ENCODE results near the gene JAML.

Gene JAML

DNA sequence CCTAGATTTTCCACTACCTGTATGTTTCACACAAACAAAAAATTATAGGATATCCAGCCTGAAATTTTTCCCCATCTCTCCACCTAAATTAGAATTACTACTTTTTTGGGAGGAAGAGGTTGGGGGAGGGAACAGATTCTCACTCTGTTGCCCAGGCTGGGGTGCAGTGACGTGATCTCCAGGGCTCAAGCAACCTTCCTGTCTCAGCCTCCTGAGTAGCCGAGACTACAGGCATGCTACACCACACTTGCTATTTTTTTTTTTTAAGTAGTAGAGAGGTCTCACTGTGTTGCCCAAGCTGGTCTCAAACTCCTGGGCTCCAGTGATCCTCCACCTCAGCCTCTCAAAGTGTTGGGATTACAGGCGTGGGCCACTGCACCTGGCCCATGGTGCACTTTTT lies 9.5 kb downstream of the JAML start:
- peak; percentile 38 for DNase-seq

GRCh38 chr11:118214210-118214914 lies 10.4 kb downstream of the JAML start:
- DNase-seq, result peak; percentile 100

DNA sequence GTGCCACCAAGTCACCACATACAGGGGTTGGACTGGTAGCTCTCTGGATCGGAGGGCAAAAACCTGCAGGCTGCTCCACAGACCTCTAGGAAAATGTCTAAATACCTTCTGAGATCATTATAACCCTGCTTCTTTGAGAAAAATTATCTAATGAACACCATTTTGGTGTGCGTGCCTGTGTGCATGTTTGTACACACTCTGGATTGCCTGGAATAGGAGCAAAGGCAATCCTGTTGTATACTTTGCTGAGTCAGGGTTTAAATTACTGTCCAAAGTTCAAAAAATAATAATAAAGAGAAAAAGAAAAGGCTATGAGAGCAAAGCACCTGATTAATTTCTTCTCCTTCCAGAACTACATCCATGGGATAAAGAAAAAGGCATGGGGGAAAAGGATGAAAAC lies 11.0 kb downstream of the JAML start:
- DNase-seq, result no peak

DNA sequence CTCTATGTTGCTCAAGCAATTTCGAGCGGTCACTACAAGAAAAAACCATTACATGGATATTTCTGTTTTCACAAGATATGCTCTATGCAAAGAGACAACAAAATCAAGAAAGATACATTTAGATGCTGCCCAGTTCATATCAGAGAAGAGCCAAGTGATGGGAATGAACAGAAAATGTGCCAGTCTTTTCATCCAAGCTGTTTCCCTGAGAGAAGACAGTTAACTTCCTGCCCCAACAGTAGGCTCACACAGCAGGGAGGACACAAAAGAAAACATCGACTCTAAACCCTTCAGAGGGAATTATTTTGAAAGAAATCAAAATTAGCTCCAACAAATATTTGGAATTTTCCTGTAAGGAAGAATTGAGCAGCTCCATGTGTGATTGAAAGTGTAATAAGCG lies 11.6 kb downstream of the JAML start:
- no peak for DNase-seq

DNA sequence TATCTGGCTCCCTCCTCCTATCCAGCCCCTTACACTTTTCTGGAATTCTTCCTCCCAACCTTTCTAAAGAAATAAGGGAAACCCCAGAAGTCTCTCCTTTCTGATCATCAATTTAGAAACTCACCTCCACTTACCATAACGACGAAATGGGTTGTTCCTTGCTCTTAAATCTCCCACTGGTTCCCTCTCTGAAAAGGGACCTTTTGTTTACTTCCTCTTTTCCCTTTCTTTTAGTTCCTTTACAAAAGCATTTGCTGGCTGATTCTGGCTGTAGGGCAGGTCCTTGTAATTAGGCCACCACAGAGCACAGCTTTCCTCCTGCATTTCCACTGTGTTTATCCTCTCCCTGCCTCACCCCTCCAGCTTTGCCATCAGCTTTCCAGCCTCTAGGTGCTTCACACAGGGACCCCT lies 12.0 kb downstream of the JAML start:
- peak; percentile 88 for DNase-seq

DNA sequence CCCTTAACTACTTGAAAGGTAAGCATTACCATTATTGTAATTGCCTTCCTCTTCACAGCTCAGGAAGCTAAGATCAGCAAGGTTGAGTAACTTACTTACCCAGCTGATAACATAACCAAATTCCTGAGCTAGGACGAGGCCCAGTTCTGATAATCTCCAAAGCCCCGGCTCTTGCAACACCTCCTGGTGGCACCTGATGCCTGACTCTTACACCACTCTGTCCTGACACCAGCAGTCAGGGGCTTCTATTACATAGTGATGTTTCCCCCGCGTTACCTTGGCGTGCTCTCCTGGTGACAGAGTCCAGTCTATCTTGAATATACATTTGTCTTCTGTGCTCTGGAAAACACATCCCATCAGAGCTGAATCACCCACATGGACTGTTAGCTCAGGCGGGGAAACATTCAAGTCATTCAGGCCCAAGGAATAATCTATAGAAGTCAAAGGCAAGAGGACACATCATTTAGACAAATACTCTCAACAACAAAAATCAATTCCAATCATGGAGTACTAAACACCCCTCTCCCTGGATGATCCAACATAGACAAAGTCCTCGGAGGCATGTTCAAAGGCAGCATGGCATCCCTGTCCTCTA lies 12.6 kb downstream of the JAML start:
- DNase-seq, result peak; percentile 54

GRCh38 chr11:118211006-118211405 lies 13.8 kb downstream of the JAML start:
- DNase-seq, result no peak

DNA sequence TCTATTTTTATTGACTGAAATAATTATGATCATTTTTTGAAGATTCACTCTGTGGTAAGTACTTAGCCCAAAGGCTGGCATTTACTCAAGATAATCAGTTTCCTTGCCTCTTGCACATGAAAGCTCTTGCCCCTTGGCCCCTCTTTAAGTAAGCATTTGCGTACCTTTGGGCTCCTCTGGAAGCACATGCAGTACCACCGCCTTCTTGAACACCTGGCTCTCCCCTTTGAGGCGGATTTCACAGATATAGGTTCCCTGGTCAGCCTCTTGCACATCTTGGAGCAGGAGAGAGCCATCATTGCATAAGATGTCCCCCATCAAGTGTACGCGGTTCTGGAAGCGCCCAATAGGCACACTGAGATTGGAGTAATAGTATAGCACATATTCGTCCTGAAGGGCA lies 14.5 kb downstream of the JAML start:
- DNase-seq, result no peak

GRCh38 chr11:118209033-118209432 lies 15.8 kb downstream of the JAML start:
- no peak for DNase-seq

- DNase-seq, result no peak
Observed at GRCh38 chr11:118207079-118207478, 17.7 kb downstream of the JAML start.

GRCh38 chr11:118206391-118207031 lies 18.3 kb downstream of the JAML start:
- peak; percentile 94 for DNase-seq

- DNase-seq, result no peak
Observed at GRCh38 chr11:118205606-118206378, 19.0 kb downstream of the JAML start.

DNA sequence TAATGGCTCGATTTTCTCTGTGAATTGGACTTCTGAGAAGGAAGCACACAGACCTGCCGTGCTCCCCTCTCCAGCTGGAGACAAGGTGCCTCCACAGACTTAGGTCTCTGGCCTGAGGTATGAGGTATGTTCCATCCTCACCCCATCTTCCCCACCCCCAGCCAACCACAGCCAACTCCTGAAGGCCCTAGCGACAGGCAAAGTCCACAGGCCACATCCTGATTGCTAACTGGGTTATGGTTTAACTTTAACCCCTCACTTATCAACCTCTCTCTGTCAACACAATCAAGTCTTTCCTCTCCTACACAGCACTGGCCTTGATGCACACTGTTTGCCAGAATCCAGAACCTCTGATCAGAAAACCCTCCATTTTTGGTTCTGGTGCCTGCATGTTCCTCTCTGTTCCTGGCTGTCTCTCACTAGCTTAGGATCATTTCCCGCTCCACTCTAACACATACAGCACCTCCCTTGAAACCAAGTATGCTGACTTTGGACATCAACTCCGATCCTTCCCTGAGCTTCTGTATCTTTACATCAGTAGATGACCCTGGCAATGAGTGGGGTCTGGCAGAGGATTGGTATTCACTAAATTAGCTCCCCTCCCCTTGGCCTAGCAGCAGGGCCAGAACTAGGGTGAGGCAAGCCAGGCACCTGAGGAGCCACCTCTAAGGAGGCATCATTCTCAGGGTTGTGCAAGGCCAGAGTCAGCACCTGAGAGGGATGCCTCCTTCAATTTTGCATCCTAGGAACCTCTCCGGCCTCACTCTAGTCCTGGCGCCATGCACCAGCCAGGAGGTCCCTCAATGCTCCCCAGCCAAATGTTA lies 22.0 kb downstream of the JAML start:
- peak; percentile 10 for DNase-seq

DNA sequence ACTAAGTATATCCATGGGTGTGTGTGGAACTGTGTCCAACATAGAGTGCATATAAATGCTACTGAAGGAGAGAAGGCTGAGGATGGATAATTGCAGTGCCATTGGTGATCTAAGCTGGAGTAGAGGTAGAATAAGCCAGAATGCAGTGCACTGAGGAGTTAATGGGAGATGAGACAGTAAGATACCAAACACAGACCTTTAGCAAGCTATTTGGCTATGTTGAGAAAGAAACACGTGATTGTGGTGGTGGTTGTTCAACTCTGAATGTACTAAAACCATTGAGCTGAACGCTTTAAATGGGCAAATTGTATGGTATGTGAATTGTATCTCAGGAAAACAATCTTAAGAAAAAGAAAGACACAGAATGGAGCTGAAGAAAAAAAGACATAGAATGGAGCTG lies 22.8 kb downstream of the JAML start:
- DNase-seq, result no peak

DNA sequence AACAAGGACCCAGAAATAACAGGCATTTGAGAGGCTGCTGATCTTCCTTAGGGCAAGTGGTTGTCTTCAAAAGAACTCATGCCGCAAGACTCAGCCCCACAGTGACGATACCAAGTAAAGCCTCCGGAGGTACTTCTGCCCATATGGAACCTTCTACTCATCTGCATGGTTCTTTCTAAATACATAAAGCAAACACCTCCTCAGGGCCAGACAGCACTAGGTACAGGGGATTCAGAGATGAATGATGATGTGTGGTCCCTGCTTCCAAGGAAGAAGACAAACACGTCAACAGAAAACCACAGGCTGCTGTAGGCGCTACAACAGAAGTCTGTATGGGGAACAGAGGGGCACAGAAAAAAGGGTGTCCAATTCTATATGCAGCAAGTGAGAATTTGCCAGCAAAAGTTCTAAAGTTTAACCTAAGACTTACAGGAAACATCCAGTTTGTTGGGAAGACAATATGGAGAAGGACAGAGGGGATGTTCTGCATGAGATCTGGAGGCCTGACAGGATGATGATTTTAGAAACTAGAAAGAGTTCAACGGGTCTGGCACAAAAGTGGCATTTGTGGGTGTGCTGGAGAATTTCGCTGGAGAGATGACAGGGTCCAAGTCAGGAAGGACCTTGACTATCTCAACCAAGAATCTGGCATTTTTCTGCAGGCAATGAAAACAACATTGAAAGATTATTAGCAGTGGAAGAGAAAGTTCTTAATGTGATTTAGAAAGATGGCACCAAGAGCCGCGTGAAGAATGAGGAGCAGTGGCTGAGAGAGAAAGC lies 23.7 kb downstream of the JAML start:
- DNase-seq, result peak; percentile 6

GRCh38 chr11:118200497-118200896 lies 24.3 kb downstream of the JAML start:
- no peak for DNase-seq

GRCh38 chr11:118199135-118199534 lies 25.7 kb downstream of the JAML start:
- no peak for DNase-seq

GRCh38 chr11:118198370-118198769 lies 26.4 kb downstream of the JAML start:
- DNase-seq, result peak; percentile 54

DNA sequence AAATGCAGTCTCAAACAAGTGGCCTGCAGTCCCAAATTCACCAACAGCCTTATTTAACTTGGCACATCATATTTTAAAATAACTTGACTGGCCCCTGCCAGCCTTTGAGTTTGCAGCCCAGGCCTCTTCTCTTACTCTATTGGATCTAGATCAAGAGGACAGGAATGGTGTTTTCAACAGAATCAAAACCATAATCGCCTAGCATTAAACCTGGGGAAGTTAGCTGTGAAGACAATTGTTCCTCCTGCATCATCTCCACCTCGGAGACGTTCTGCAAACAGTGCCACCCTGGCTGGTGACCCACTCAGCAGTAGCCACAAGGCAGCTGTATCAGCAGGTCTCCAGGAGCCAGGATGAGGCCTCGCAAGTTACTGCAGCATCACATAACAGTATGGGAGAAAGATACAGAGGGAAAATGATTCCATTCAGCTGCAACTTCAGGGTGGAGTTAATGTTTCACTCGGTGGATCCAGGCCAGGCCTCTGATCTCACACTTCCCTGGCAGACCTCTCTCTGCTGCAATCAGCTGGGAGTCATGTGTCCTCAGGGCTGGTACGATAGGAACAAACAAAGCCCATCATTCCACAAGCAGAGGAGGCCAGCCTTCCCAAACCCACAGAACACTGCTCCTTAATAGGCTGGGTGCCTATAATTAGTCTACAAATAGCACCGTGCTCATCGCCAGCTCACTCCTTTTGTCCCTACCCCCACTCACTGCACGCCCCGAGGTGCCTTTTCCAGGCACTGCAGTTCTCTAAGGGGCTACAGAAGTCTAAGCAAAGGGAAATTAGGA lies 29.8 kb downstream of the JAML start:
- DNase-seq, result no peak

DNA sequence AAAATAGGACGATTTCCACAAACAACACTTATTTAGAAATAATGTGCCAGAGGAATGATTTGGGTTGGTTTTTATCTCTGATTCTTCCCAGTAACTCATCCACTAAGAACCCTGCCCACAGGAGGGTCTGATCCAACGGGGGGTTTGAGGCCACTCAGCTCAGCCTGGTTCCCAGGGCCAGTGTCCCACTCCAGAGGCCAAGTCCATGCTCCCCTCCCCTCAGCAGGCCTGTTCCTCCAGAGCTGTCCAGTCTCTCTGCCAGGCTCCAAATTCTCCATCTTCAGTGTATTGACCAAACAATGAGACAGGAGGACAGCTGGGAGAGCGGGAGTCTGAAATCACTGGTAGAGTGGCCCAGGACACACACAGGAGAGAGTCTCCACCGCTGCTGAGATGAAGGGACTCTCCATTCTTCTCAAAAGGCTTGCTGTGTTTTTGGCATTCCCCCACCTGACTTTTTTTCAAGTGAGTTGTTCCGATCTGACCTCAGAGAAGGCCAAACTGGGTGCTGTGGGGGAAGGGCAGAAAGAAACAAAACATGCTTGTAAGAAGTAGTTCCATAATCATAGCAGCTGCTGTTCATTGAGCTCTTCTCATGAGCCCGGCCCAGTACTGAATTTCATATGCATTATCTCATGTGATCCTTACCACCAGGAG lies 30.8 kb downstream of the JAML start:
- no peak for DNase-seq

Measured in MV-4-11 (cell line).